Activated CD8-positive, alpha-beta memory T cell treated with anti-CD3 and anti-CD28 coated beads, Interleukin-2, amount 50 U/mL, for 24 hours (primary cell): ENCODE results near the gene CBARP.
A peak's percentile ranks its signal among the peaks of the same experiment; 100 is the strongest.

Experiments used
- DNase-seq: peaks from one replicate; pipeline ENCODE4 v3.0.0-alpha.2; 2020; ENCODE audit errors: extremely low read depth

The CBARP gene

DNA sequence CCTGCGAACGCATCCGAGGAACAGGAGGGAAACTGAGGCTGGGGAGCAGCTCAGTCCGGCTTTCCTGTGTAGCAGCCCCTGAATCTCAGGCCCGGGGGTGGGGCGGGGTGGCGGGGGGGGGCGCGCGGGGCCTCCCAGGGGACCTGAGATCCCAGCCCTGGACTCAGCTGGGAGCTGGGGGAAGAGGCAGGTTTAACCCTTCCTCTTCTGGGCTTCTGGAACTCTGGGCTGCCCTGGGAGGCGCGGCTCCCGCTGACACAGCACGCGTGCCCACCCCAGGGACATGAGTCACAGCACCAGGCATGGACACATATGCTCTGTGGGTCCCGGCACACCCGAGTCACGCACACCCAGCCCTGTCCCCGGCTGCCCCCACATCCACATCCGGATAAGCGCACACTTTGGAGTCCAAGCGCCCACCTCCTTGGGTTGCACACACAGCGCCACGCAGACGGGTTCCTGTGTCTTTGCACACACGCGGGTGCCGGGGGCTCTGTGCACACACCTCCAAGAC, 27.9 kb upstream of the CBARP start:
- no peak for DNase-seq

DNA sequence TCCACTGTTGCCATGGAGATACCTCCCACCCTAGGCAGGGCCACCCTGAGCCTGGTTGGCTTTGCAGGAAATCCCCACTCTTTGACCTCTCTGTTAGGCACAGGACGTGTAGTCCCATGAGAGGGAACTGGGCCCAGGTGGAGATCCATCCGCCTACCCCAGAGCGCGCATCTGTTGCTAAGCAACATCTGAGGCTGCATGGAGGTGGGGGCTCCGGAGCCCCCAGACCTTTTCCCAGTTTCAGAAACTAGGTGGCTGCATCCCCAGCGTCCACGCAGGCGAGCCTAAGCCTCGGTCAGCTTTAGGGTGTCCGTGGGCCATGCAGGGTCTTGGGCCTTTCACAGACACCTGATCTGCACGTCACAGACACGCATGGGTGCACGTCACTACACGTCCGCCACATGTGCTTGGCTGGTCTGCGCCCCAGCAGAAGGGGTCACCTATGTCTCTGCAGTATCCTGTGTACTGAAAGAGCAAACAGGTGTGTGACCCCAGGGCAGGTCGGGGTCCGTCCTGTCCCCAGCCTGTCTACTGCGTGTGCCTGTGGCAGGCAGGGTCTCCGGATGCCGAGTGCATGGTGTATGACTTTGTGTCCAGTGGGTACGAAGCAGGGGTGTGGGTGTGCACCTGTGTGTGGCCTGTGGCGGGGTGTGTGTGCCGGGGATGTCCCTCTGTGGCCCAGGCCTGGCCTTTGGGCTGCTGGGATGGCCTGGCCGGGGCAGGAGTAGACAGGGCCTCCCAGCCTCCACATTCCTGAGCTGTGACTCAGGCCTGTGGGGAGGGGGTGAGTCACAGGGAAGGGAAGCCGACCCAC, 27.2 kb upstream of the CBARP start:
- DNase-seq, result no peak

DNA sequence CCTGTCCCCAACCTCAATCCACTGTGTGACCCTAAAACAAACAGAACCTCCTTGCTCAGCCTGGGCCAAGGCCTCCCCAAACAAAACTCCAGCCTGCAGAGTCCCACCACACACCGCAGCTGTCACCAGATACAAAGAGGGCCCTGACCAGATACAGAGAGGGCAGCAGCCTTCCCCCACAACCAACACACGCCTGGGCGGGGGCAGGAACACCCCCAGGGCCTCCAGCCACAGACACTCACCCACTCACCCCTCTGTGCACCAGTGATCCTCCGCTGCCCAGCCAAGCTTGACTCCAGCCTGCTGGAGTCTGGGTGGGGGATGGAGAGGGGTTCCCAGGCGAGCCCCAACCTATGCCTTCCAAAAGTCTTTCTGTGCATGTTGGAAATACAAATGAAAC, 25.4 kb upstream of the CBARP start:
- no peak for DNase-seq

- DNase-seq, result no peak
These were observed 24.9 kb upstream of the CBARP start for GRCh38 chr19:1262623-1263123.

- no peak for DNase-seq
These were observed 24.2 kb upstream of the CBARP start for GRCh38 chr19:1261798-1262622.

GRCh38 chr19:1261538-1261797, 23.7 kb upstream of the CBARP start:
- DNase-seq, result no peak

DNA sequence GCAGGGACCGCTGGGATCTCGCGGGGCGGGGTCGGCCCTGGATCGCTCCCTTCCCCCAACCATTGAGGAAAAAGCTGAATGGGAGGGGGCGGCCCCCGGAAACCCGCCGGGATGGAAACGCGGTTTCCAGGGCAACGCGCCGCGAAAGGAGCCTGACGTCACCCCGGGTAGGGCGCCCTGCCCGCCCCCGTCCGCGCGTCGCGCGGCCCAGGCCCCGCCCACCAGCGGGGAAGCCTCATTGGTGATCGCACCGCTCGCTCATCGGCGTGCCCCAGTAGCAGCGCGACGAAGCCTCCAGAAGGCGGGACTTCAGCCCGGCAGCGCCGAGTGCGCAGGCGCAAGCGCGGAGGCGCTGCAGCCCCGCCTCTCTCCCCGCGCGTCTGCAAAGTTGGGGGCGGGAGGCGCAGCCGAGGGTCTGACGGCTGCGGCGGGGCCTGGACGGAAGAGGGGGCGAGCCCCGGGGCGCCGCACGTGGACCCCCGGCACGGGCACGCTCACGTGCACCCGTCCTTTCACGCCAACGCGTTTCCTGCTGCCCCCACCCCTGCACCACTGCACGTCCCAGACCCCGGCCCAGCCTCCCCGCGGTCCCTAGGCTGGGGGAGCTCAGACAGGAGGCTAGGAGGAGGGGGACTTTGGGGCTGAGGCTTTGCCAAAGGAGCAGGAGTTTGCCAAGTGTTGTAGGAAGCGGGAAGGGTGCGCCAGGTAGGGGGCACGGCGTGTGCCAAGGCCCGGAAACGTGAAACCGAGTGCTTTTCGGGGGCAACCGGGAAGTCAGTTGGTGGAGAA, 23.1 kb upstream of the CBARP start:
- peak; percentile 85 for DNase-seq

DNA sequence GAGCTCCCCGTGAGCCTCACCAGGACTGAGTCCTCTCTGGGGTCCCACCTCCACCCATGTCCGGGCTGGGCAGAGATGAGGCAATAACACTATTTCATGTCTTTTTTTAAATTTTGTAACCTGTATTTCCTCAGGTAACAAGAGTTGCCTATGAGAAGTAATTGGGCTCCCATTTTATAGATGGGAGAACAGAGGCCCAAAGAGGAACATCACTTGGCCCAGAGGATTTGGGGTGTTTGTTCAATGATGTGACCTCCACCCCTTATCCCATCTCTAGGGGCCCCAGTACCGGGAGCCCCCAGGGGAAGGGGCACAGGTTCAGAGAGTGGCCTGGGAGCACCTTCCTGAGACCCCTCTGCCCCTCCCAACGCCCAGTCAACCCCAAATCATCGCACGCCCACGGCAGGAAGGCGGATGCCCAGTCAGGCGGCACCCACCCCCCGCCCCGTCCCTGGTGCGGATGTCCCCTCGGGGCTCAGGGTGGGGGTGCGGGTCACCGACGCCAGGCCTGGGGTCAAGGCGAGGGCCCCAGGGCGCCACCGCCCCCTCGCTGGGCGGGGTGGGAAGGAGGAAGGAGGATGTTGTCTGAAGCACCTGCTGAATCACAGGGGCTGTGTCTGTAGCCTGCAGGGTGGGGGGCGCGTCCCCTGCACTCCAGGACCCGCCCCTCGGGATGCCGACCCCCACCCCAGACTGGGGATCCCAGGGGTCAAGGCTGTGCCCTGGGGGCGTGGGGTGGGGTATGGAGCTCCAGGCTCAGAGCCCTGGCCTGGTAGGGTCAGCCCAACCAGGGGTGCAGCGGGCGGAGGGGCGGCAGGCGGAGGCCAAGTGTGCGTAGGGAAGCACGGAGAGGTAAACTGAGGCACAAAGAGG, 22.3 kb upstream of the CBARP start:
- no peak for DNase-seq

- no peak for DNase-seq
These were observed 21.5 kb upstream of the CBARP start for GRCh38 chr19:1259206-1259875.

- DNase-seq, result no peak
These were observed 21.0 kb upstream of the CBARP start for GRCh38 chr19:1258707-1259205.

DNA sequence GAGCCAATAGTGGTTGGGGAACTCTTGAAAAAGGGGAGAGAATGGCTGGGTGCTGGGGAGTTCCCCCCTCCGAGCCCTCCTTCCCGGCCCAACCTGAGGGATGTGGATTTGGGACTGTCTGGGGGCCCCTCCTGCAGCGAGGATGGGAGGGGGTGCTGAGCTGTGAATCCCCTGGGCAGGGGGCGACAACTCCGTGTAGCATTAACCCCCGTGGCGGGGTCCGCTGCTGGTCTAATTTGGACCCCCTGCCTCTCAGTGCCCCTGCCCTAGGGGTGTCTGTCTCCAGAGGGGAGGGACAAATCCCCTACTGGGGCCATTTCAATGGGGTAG, 20.3 kb upstream of the CBARP start:
- DNase-seq, result no peak

DNA sequence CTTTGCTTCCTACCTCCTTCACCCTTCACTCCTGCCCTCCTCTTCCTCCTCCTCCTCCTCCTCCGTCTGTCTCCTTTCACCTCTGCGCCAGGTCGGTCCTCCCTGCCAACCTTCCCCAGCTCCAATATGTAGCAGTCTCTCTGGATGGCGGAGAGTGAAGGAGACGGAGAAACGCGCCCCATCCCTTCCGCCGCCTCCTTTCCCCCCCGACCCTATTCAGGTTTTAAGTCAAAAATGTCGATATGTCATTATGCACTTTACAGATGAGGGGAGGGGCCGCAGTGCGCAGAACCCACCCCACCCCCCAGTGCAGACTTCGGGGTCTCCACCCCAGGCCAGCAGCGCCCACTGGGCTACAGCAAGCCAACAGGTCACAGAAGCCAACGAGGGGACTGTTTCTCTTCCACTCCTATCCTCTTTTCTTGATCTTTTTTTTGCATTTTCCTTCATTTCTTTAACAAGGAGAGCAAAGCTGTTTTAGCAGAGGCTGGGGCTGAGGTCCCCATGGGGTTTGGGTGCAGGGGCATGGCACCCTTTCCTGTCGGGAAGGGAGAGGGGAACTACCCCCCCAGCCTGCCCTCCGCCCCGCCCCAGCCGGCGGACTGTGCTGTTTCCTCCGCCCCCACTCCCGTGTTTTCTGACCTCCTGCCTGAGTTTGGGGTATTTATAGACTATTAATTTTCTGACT, 19.8 kb upstream of the CBARP start:
- no peak for DNase-seq

GRCh38 chr19:1256646-1257474, 19.1 kb upstream of the CBARP start:
- no peak for DNase-seq

DNA sequence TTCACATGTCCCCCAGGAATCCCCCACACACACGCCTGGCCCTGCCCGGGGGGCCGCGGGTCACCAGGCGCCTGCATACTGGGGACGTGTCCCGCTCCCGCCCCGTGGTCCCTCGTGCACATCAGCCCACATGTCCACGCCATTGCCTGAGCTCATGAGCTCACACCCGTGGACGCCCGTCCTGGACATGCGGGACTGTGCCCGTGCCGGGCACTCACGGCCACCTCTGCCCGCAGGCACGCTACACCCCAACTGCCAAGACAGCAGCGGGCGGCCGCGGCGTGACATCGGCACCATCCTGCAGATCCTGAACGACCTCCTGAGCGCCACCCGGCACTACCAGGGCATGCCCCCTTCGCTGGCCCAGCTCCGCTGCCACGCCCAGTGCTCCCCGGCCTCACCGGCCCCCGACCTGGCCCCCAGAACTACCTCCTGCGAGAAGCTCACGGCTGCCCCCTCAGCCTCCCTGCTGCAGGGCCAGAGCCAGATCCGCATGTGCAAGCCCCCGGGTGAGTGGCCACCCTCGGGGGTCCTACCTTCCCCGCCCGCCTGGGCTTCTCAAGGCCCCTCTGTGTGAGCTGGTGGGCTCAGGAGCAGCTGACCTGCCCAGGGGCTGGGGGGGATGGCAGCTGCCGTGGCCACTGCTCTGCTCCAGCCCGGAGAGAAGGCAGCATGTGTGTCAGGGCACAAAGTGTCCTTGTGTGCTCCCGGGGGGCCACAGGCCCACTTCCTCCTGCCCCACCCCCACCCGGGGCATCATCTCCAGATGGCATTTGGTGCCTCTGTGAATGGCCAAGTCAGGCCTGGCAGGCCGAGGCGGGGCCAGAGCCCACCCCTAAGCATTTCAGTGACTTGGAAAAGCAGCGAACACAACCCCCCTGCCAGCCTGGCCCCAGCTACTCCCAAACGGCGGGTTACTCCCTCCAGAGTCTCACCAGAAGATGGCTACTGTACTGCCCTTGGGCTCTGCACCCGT, 17.7 kb upstream of the CBARP start:
- no peak for DNase-seq

DNA sequence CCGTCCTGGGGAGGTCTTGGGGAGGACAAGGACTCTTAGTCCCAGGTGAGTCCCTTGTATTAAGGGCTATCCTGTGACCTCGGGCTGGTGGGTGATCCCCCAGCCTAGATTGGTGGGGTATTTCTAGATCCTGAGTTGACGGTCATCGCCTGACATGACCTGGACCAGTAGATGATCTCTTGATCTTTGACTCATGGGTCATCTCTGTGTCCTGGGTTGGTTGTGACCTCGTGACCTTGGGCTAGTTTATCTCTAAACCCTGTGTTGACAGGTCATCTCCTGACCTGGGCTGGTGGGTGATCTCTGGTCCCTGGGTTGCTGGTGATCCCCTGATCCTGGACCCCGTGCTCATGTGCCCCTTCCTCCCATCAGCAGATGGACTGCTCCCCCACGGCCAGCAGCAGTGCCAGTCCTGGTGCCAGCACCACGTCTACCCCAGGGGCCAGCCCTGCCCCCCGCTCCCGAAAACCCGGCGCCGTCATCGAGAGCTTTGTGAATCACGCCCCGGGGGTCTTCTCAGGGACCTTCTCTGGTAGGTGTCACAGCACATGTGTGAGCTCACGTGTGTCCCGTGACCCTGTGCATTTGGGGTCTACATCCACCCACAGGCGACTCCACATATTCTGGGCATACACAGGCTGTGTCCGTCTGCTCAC, 16.9 kb upstream of the CBARP start:
- DNase-seq, result no peak

DNA sequence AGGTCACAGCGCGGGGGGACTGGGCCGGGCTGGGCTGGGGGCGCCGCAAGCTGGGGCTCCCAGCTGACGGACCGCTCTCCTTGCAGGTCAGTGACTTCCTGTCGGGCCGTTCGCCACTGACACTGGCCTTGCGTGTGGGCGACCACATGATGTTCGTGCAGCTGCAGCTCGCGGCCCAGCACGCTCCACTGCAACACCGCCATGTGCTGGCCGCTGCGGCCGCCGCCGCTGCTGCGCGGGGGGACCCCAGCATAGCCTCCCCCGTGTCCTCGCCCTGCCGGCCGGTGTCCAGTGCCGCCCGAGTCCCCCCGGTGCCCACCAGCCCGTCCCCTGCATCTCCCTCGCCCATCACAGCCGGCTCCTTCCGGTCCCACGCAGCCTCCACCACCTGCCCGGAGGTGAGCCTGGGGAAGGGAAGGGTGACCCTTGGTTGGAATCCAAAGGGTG, 16.3 kb upstream of the CBARP start:
- no peak for DNase-seq

DNA sequence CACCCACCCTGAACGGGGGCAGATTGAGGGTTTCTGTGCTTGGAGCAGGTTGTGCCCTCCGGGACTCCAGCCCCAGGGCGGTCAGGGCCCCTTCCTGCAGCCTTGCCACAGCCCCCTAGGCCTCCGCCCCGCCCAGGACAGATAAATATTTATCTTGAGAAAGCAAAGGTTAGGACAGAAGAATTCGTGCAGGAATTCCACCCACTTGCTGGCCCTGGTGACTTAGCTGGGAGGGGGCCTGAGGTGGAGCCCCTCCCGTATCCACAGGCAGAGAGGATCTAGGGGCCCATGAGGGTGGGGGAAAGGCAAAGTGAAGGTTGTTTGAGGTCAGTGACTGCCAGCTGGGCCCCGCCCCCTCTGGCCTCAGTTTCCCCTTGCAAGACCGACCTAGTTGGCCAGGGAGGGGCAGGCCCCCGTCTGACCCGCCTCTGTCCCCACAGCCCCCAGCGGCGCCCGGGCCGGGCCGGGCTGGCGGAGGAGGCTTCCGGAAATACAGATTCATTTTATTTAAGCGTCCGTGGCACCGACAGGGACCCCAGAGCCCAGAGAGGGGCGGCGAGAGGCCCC, 15.8 kb upstream of the CBARP start:
- no peak for DNase-seq
